H1 (cell line): ENCODE measurements around the gene ITGB7. TPM values are rescaled to one million over a fixed set of nuclear protein-coding genes. Genes with fewer than 3 reads are reported as not detected.
A peak's percentile ranks its signal among the peaks of the same experiment; 100 is the strongest.

Source experiments
- CTCF ChIA-PET: fragments of 300-600 bp; sonication (Branson Sonifier 250); formaldehyde crosslinking; loops from one replicate; lab custom pipeline; 2021; ENCODE audit not compliant: partially characterized antibody; lab: Charles Lee
- POLR2A ChIA-PET: fragments of 300-600 bp; sonication (Branson Sonifier 250); formaldehyde crosslinking; loops from one replicate; lab custom pipeline; 2021; ENCODE audit warnings: inconsistent platforms; ENCODE audit not compliant: partially characterized antibody; lab: Charles Lee
- DNase-seq, 2 experiments: peaks; one replicate each; pipeline versions ENCODE4 v3.0.0 to v3.0.0-alpha.2; 2010 to 2022; ENCODE audit warnings: low spot score in 2 of 2, low read depth in 1 of 2, mixed read lengths in 1 of 2
- FAIRE-seq: peaks from 2 replicates; lab custom pipeline; 2011; peaks lifted over from hg19 to GRCh38; lab: Jason Lieb, UNC
- H2AFZ ChIP-seq: 2 replicates; pipeline ENCODE4 v1.8.1; 2012; ENCODE audit warnings: low read length, inconsistent platforms
- H2AK5ac ChIP-seq: 2 replicates; pipeline ENCODE4 v1.6.1; 2013; ENCODE audit warnings: low read depth, low read length
- H2BK120ac ChIP-seq: replicated peaks from 2 replicates; pipeline ENCODE3; 2013; ENCODE audit warnings: low read depth, low read length, inconsistent platforms
- H2BK12ac ChIP-seq: 2 replicates; pipeline ENCODE4 v1.6.1; 2013; ENCODE audit warnings: low read depth, low read length
- H2BK15ac ChIP-seq: 2 replicates; pipeline ENCODE4 v1.6.1; 2013; ENCODE audit warnings: low read length
- H2BK20ac ChIP-seq: 2 replicates; pipeline ENCODE4 v1.6.1; 2013; ENCODE audit warnings: low read length
- H2BK5ac ChIP-seq: 2 replicates; pipeline ENCODE4 v1.6.1; 2013; ENCODE audit warnings: low read depth, low read length
- H3K14ac ChIP-seq: 2 replicates; pipeline ENCODE4 v1.6.1; 2013; ENCODE audit warnings: inconsistent platforms; ENCODE audit not compliant: insufficient read length
- H3K18ac ChIP-seq: 2 replicates; pipeline ENCODE4 v1.6.1; 2013; ENCODE audit warnings: low read length; ENCODE audit errors: extremely low read depth
- H3K23ac ChIP-seq: 2 replicates; pipeline ENCODE4 v1.6.1; 2013; ENCODE audit warnings: inconsistent platforms; ENCODE audit not compliant: insufficient read length
- H3K23me2 ChIP-seq: 2 replicates; pipeline ENCODE4 v1.6.1; 2013; ENCODE audit warnings: low read depth, low read length
- H3K27ac ChIP-seq: 2 replicates; pipeline ENCODE4 v1.6.1; 2011; ENCODE audit warnings: low read depth, low read length, inconsistent platforms
- H3K27me3 ChIP-seq, 4 experiments: replicated peaks in 1 of 4; 1 replicate in 1 of 4; 2 replicates in 3 of 4; pipeline versions ENCODE4 v1.6.1 to v1.8.1; 2011 to 2013; ENCODE audit warnings: low read length in 3 of 4, mild to moderate bottlenecking in 3 of 4, inconsistent platforms in 2 of 4, mixed read lengths in 2 of 4, moderate library complexity in 1 of 4; ENCODE audit not compliant: control insufficient read depth in 3 of 4, insufficient read depth in 3 of 4; ENCODE audit errors: extremely low read depth in 1 of 4
- H3K36me3 ChIP-seq, 4 experiments: 2 replicates each; pipeline versions ENCODE4 v1.6.1 to v1.8.1; 2011 to 2013; ENCODE audit warnings: mild to moderate bottlenecking in 4 of 4, low read length in 3 of 4, moderate library complexity in 2 of 4, control low read depth in 1 of 4, inconsistent platforms in 1 of 4; ENCODE audit not compliant: insufficient read depth in 4 of 4, control insufficient read depth in 2 of 4
- H3K4ac ChIP-seq: replicated peaks from 2 replicates; pipeline ENCODE3; 2013; ENCODE audit warnings: low read length, low read depth, mixed read lengths, inconsistent platforms; ENCODE audit not compliant: insufficient read length
- H3K4me1 ChIP-seq, 4 experiments: replicated peaks in 1 of 4; 1 replicate in 1 of 4; 2 replicates in 3 of 4; pipeline versions ENCODE4 v1.6.1 to v1.8.1; 2011 to 2013; ENCODE audit warnings: low read length in 3 of 4, inconsistent platforms in 2 of 4, mixed read lengths in 1 of 4; ENCODE audit not compliant: insufficient read depth in 4 of 4, control insufficient read depth in 3 of 4
- H3K4me2 ChIP-seq, 2 experiments: 2 replicates each; pipeline versions ENCODE4 v1.6.1 to v1.8.1; 2011 to 2013; ENCODE audit warnings: low read depth in 2 of 2, low read length in 2 of 2, control low read depth in 1 of 2, inconsistent platforms in 1 of 2, mild to moderate bottlenecking in 1 of 2; ENCODE audit not compliant: insufficient read depth in 1 of 2
- H3K4me3 ChIP-seq, 4 experiments: fragments of 200-600, 300-600 bp in 1 of 4; sonication (generic), shearing (Covaris generic), sonication (Bioruptor Twin) in 1 of 4; 2 replicates each; pipeline versions ENCODE4 v1.5.1 to v1.8.1; 2011 to 2016; ENCODE audit warnings: low read length in 4 of 4, low read depth in 3 of 4, control low read depth in 2 of 4, inconsistent platforms in 2 of 4, mild to moderate bottlenecking in 2 of 4, mixed read lengths in 1 of 4, moderate library complexity in 1 of 4; ENCODE audit not compliant: insufficient read depth in 2 of 4; ENCODE audit errors: extremely low read depth in 1 of 4
- H3K56ac ChIP-seq: replicated peaks from 2 replicates; pipeline ENCODE3; 2013; ENCODE audit warnings: low read depth, mild to moderate bottlenecking, mixed read lengths, low read length, inconsistent platforms; ENCODE audit not compliant: insufficient read length
- H3K79me1 ChIP-seq: 2 replicates; pipeline ENCODE4 v1.6.1; 2013; ENCODE audit warnings: low read depth, low read length, control low read depth
- H3K79me2 ChIP-seq, 2 experiments: 2 replicates each; pipeline versions ENCODE4 v1.6.1 to v1.8.1; 2012 to 2013; ENCODE audit warnings: low read length in 2 of 2, mild to moderate bottlenecking in 2 of 2, inconsistent platforms in 1 of 2; ENCODE audit not compliant: insufficient read depth in 2 of 2, control insufficient read depth in 1 of 2
- H3K9ac ChIP-seq, 4 experiments: replicated peaks in 1 of 4; 1 replicate in 1 of 4; 2 replicates in 3 of 4; pipeline versions ENCODE4 v1.6.1 to v1.8.1; 2011 to 2013; ENCODE audit warnings: low read depth in 3 of 4, low read length in 3 of 4, control low read depth in 2 of 4, mild to moderate bottlenecking in 2 of 4, moderate library complexity in 2 of 4, inconsistent platforms in 1 of 4; ENCODE audit errors: extremely low read depth in 1 of 4
- H3K9me3 ChIP-seq, 2 experiments: 2 replicates each; pipeline versions ENCODE4 v1.6.1 to v1.8.1; 2012 to 2013; ENCODE audit warnings: mild to moderate bottlenecking in 2 of 2, moderate library complexity in 2 of 2, control low read depth in 1 of 2, inconsistent platforms in 1 of 2, low read depth in 1 of 2, low read length in 1 of 2, mixed read lengths in 1 of 2; ENCODE audit not compliant: insufficient read depth in 2 of 2
- H4K20me1 ChIP-seq, 2 experiments: replicated peaks in 1 of 2; 2 replicates each; pipeline versions ENCODE3 to v1.8.1; 2011 to 2013; ENCODE audit warnings: inconsistent platforms in 2 of 2, low read length in 2 of 2, mild to moderate bottlenecking in 1 of 2; ENCODE audit not compliant: insufficient read depth in 2 of 2, control insufficient read depth in 1 of 2
- H4K5ac ChIP-seq: 2 replicates; pipeline ENCODE4 v1.6.1; 2013; ENCODE audit warnings: low read length, low read depth, mixed read lengths, inconsistent platforms; ENCODE audit not compliant: insufficient read length
- H4K8ac ChIP-seq: 2 replicates; pipeline ENCODE4 v1.8.0; 2013; ENCODE audit warnings: mild to moderate bottlenecking, moderate library complexity, low read length, inconsistent platforms; ENCODE audit not compliant: insufficient read depth; ENCODE audit errors: extremely low read depth
- H4K91ac ChIP-seq: replicated peaks from 2 replicates; pipeline ENCODE3; 2013; ENCODE audit warnings: low read length, mixed read lengths, inconsistent platforms; ENCODE audit not compliant: insufficient read length
- RNF2 ChIP-seq: fragments of 200-900, 300-1000 bp; sonication (generic); IDR thresholded peaks from 2 replicates; pipeline ENCODE4 v1.7.1; 2016; ENCODE audit warnings: borderline replicate concordance, low read depth, mild to moderate bottlenecking, antibody characterized with exemption, low read length; ENCODE audit not compliant: poor library complexity, severe bottlenecking; ENCODE audit errors: missing control alignments
- WGBS, 2 experiments: shearing (Covaris generic) in 1 of 2; methylation state at CpG; one replicate each; pipeline versions ENCODE4 v1.1.6 to v1.1.7; 2013 to 2015; ENCODE audit warnings: low lambda C conversion rate in 2 of 2, mixed read lengths in 2 of 2, inconsistent platforms in 1 of 2, low coverage in 1 of 2, missing lambda C conversion rate in 1 of 2; ENCODE audit not compliant: insufficient replicate concordance in 2 of 2, insufficient coverage in 1 of 2, insufficient read length in 1 of 2; ENCODE audit errors: extremely low coverage in 1 of 2, missing lambda C conversion rate in 1 of 2; 5-methylcytosine and 5-hydroxymethylcytosine counted together
- polyA plus RNA-seq, 7 experiments: library from polyadenylated mRNA; depleted of rRNA in 3 of 7; stranded (reverse) in 5 of 7; unstranded in 2 of 7; fragments of >200 nt in 5 of 7; fragments of 200-250 nt in 2 of 7; gene quantifications; 1 replicate in 5 of 7; 2 replicates in 1 of 7; 4 replicates in 1 of 7; pipeline versions ENCODE4 v1.2.1 to v1.2.3, GENCODE V29; 2011 to 2013; ENCODE audit warnings: missing spikeins in 2 of 7, mixed read lengths in 2 of 7
- total RNA-seq: library from RNA; stranded (reverse); fragmentation: NEBNext Ultra II Directional; extraction: Animal tissue kit (Norgen Biotek cat#: 25700); gene quantifications from 2 replicates; pipeline ENCODE4 v1.2.1, GENCODE V29; 2021

ITGB7 gene
- total and polyA plus RNA-seq, 2 of the 8 experiments (the other 6 are each of a cell fraction or from before 2014, with no cell fraction given): 0.35 to 0.54 TPM

DNA sequence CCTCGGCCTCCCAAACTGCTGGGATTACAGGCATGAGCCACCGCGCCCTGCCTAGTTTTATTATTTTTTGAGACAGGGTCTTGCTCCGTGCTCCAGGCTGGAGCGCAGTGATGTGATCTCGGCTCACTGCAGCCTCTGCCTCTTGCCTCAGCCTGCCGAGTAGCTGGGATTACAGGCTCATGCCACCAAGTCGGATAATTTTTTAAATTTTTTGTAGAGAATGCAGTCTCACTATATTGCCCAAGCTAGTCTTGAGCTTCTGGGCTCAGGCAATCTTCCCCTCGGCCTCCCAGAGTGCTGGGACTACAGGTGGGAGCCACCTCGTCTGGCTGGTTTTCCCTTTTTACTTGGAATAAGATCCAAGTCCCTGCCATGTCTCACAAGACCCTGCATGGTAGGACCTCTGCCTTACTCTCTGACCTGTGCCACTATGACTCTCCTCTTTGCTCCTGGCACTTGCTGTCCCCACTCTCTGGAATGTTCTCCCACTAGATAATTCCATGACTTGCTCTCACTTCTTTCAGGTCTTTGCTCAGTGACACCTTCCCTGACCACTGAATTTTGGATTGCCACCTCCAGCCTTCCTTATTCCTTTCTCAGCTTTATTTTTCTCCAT is 32.7 kb upstream of the ITGB7 start:
- ChIA-PET POLR2A (interaction anchor here (1.7 to 4.6 kb wide), 3 partner anchors 22 to 43 kb away, joined by 3 to 18 read pairs (median 7); no protein-coding TSS in a partner anchor), CTCF (interaction anchor here (0.6 to 23.5 kb wide), 10 partner anchors 9 to 174 kb away, joined by 3 to 535 read pairs (median 8); partner anchors contain the start of genes ESPL1 and ITGB7)
- Histone ChIP-seq H3K56ac (no peak overlapping the region), H3K9me3 (no peaks in the 10 kb centered on the region), H2BK120ac (no peak overlapping the region), H3K18ac (no peak overlapping the region; the same call in 1 of the 2 replicates), H2BK15ac (peak overlapping the region; percentile 66; the same call in 1 of the 2 replicates), H4K91ac (peak overlapping the region; percentile 29), H2AK5ac (no peak overlapping the region), H2BK12ac (no peak overlapping the region), H4K5ac (no peak overlapping the region), H2BK20ac (no peak overlapping the region), H4K20me1 (no peaks in the 10 kb centered on the region), H3K9ac (no peak overlapping the region; a peak in 1 of 7 replicates), H4K8ac (no peak overlapping the region; the same call in 1 of the 2 replicates), H3K23ac (no peak overlapping the region), H3K4ac (no peak overlapping the region), H3K4me1 (peaks cover 12 to 33% (median 22%) of the 10 kb centered on the region in 4 experiments), H2AFZ (no peak overlapping the region), H3K14ac (no peak overlapping the region), H3K4me2 (no peak overlapping the region), H3K4me3 (no peak overlapping the region), H2BK5ac (no peak overlapping the region; the same call in 1 of the 2 replicates), H3K27ac (no peak overlapping the region), H3K79me2 (no peaks in the 10 kb centered on the region), H3K23me2 (no peaks in the 10 kb centered on the region), H3K79me1 (no peaks in the 10 kb centered on the region), H3K27me3 (no peaks in the 10 kb centered on the region; a peak in 1 of 7 replicates), H3K36me3 (no peaks in the 10 kb centered on the region)
- WGBS, 2 experiments: 88% methylated on average over 10 of the region's 10 CpGs; no CpG with 5 or more reads in 1 of the 2 experiments
- DNase-seq (no peak), FAIRE-seq (no peak)
- no peak for TF ChIP-seq RNF2
